Spleen (tissue), 11 donors: ENCODE results near the gene PARP1. TPM values are rescaled to one million over a fixed set of nuclear protein-coding genes. Genes with fewer than 3 reads are reported as not detected.

Source experiments
- DNase-seq: peaks from one replicate; pipeline ENCODE4 v3.0.0-alpha.2; 2020
- H3K27ac ChIP-seq, 8 donors: fragments of 200-600 bp; sonication (generic) in 7 of 8; 1 replicate in 4 of 8; 2 replicates in 4 of 8; pipeline versions ENCODE4 v1.5.0 to v1.8.0; 2016 to 2021; ENCODE audit warnings: inconsistent platforms in 4 of 8, mild to moderate bottlenecking in 4 of 8, moderate library complexity in 1 of 8
- H3K27me3 ChIP-seq, 7 donors: fragments of 200-600 bp; sonication (generic) in 6 of 7; replicated peaks in 1 of 7; 1 replicate in 4 of 7; 2 replicates in 3 of 7; pipeline versions ENCODE4 v1.5.0 to v1.8.0; 2016 to 2021; ENCODE audit warnings: inconsistent platforms in 3 of 7, mild to moderate bottlenecking in 1 of 7
- H3K36me3 ChIP-seq, 6 donors: fragments of 200-600 bp; sonication (generic) in 5 of 6; 1 replicate in 4 of 6; 2 replicates in 2 of 6; pipeline versions ENCODE4 v1.5.0 to v1.8.0; 2016 to 2021; ENCODE audit warnings: inconsistent platforms in 2 of 6
- H3K4me1 ChIP-seq, 6 donors: fragments of 200-600 bp; sonication (generic) in 5 of 6; 1 replicate in 3 of 6; 2 replicates in 3 of 6; pipeline versions ENCODE4 v1.5.0 to v1.8.0; 2016 to 2021; ENCODE audit warnings: inconsistent platforms in 3 of 6
- H3K4me3 ChIP-seq, 8 donors: fragments of 200-600 bp; sonication (generic) in 7 of 8; 1 replicate in 4 of 8; 2 replicates in 4 of 8; pipeline versions ENCODE4 v1.5.0 to v1.8.0; 2016 to 2021; ENCODE audit warnings: inconsistent platforms in 4 of 8, mild to moderate bottlenecking in 4 of 8, moderate library complexity in 2 of 8
- H3K9me3 ChIP-seq, 8 donors: fragments of 200-600 bp; sonication (generic) in 7 of 8; 1 replicate in 4 of 8; 2 replicates in 4 of 8; pipeline versions ENCODE4 v1.5.0 to v1.8.0; 2016 to 2021; ENCODE audit warnings: inconsistent platforms in 4 of 8
- CTCF ChIP-seq, 11 experiments: fragments of 200-600 bp in 7 of 11; fragments of 450-650 bp in 4 of 11; sonication (generic) in 4 of 11; IDR thresholded peaks in 8 of 11; conservative IDR thresholded peaks in 3 of 11; 1 replicate in 7 of 11; 2 replicates in 4 of 11; pipeline versions ENCODE4 v1.4.0 to v1.8.0; 2016 to 2021; ENCODE audit warnings: antibody characterized with exemption in 11 of 11, inconsistent platforms in 4 of 11, mild to moderate bottlenecking in 1 of 11
- POLR2A ChIP-seq, 3 donors: fragments of 450-650 bp; IDR thresholded peaks; one replicate each; pipeline ENCODE4 v1.5.1; 2017; ENCODE audit warnings: antibody characterized with exemption in 3 of 3, mild to moderate bottlenecking in 1 of 3
- POLR2AphosphoS5 ChIP-seq, 3 donors: sonication (generic); formaldehyde crosslinking; IDR thresholded peaks; one replicate each; pipeline ENCODE4 v1.5.1; 2017; ENCODE audit warnings: antibody characterized with exemption in 3 of 3
- WGBS, 5 donors: extraction: QIAGEN DNeasy Blood & Tissue Kit in 3 of 5; methylation state at CpG; one replicate each; pipeline versions ENCODE4 v1.1.5 to v1.1.7; 2013 to 2018; 5-methylcytosine and 5-hydroxymethylcytosine counted together
- intact Hi-C: fragments of 100-400 bp; cut with DNase I; formaldehyde crosslinking; loops from one replicate; pipeline ENCODE4 v1.15.0; 2023; ENCODE audit warnings: low total_unique reads
- polyA plus RNA-seq, 3 donors: library from polyadenylated mRNA; stranded (reverse); fragments of 200-250 nt; gene quantifications; one replicate each; pipeline ENCODE4 v1.2.1, GENCODE V29; 2013
- total RNA-seq, 7 donors: library from RNA; depleted of rRNA in 3 of 7; stranded (reverse); fragments of >200 nt in 3 of 7; fragmentation: NEBNext Ultra II Directional in 4 of 7; extraction: Animal tissue kit (Norgen Biotek cat#: 25700) in 4 of 7; gene quantifications; one replicate each; pipeline versions ENCODE4 v1.1.0 to v1.2.1, GENCODE V29; 2016 to 2021
- donor health status: healthy with polysubstance abuse.
- donor health status: DM: no; HTN: no; CAD: no; lungs with moderate emphysema.
- donor health status: DM: no; HTN: no; CAD: no.
- donor health status: Bipolar disorder and iron deficiency.
- donor health status: healthy.
- donor health status: DM: no; HTN: no; CAD: no.
- donor health status: DM: yes; HTN: yes; CAD: no.

PARP1 gene
- total and polyA plus RNA-seq, 10 donors: 39.2 to 213 (median 125) TPM

DNA sequence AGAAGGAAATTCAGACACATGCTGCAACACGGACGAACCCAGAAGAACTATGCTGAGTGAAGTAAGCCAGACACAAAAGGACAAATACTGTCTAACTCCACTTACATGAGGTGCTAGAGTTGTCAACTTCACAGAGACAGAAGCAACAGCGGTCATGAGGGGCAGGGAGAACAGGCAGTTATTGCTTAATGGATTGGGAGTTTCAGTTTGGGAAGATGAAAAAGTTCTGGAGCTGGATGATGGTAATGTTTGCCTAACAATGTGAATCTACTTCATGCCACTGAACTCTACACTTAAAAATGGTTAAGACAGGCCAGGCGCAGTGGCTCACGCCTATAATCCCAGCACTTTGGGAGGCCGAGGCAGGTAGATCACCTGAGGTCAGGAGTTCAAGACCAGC is 12.1 kb downstream of the PARP1 start:
- peaks cover 0 to 99% (median 49%) of the 10 kb centered on the region in 6 donors for H3K36me3 ChIP-seq
- peaks cover 0 to 43% (median 0%) of the 10 kb centered on the region in 6 donors for H3K4me1 ChIP-seq
- H3K4me3 ChIP-seq: no peak overlapping the region
- intact Hi-C loops: no loop called here
- no peak for DNase-seq
- no peak overlapping the region for H3K27ac ChIP-seq
- H3K27me3 ChIP-seq: no peaks in the 10 kb centered on the region
- TF ChIP-seq POLR2A (IDR thresholded peaks at IDR 0.05): no peak
- no peak for TF ChIP-seq POLR2AphosphoS5 (IDR thresholded peaks at IDR 0.05)
- no peak for TF ChIP-seq CTCF (IDR thresholded peaks at IDR 0.05 in 8 of 11, conservative IDR thresholded peaks at IDR 0.05 in 3 of 11)
- no peaks in the 10 kb centered on the region for H3K9me3 ChIP-seq
- 77 to 99% (median 93%) methylated on average over 6 of the region's 6 CpGs for WGBS, 5 donors

GRCh38 chr1:226394462-226394861 is 13.4 kb downstream of the PARP1 start:
- H3K36me3 ChIP-seq: peaks cover 0 to 99% (median 50%) of the 10 kb centered on the region in 6 donors
- no peaks in the 10 kb centered on the region for H3K9me3 ChIP-seq
- no peak for DNase-seq
- peaks cover 0 to 35% (median 0%) of the 10 kb centered on the region in 6 donors for H3K4me1 ChIP-seq
- no peaks in the 10 kb centered on the region for H3K27me3 ChIP-seq
- no peak overlapping the region for H3K27ac ChIP-seq
- intact Hi-C loops: no loop called here
- no peak overlapping the region for H3K4me3 ChIP-seq
- WGBS, 5 donors: 93 to 97% (median 94%) methylated on average over 5 of the region's 5 CpGs
- no peak for TF ChIP-seq POLR2AphosphoS5 (IDR thresholded peaks at IDR 0.05)
- TF ChIP-seq CTCF (IDR thresholded peaks at IDR 0.05 in 8 of 11, conservative IDR thresholded peaks at IDR 0.05 in 3 of 11): no peak
- TF ChIP-seq POLR2A (IDR thresholded peaks at IDR 0.05): no peak

- Histone ChIP-seq H3K9me3 (no peaks in the 10 kb centered on the region), H3K27ac (no peak overlapping the region), H3K4me3 (no peak overlapping the region), H3K4me1 (peaks cover 0 to 12% (median 0%) of the 10 kb centered on the region in 6 donors), H3K36me3 (peaks cover 7 to 100% (median 72%) of the 10 kb centered on the region in 6 donors), H3K27me3 (no peaks in the 10 kb centered on the region)
- TF ChIP-seq POLR2A (IDR thresholded peaks at IDR 0.05) (no peak), CTCF (IDR thresholded peaks at IDR 0.05 in 8 of 11, conservative IDR thresholded peaks at IDR 0.05 in 3 of 11) (no peak), POLR2AphosphoS5 (IDR thresholded peaks at IDR 0.05) (no peak)
- 94 to 96% (median 95%) methylated on average over 3 of the region's 3 CpGs for WGBS, 5 donors
- intact Hi-C loops: no loop called here
- no peak for DNase-seq
These were observed 17.2 kb downstream of the PARP1 start for GRCh38 chr1:226390681-226391080.

DNA sequence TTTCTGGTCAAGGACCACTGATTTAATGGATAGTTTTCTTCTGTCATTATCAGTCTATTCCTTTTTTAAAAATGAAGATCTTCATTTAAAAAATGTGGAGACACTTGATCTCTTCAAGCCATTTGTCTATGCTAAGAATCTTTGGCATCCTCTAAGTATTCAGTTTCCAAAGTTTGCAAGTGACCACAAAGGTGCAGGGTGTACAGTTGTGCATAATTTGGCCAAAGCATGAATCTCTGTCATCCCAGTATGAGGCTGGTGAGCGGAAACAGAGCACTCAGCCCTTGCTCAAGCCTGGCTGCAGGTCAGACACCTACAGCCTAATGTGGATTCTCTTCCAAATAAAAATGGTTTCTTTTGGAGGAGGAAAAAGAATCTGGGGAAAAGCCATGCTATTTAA is 19.8 kb downstream of the PARP1 start:
- H3K27me3 ChIP-seq: no peaks in the 10 kb centered on the region
- TF ChIP-seq POLR2AphosphoS5 (IDR thresholded peaks at IDR 0.05): no peak
- no peak for TF ChIP-seq POLR2A (IDR thresholded peaks at IDR 0.05)
- no peak for TF ChIP-seq CTCF (IDR thresholded peaks at IDR 0.05 in 8 of 11, conservative IDR thresholded peaks at IDR 0.05 in 3 of 11)
- H3K4me3 ChIP-seq: no peak overlapping the region
- H3K4me1 ChIP-seq: no peaks in the 10 kb centered on the region
- no peak for DNase-seq
- intact Hi-C loops: no loop called here
- WGBS, 5 donors: 91 to 97% (median 92%) methylated on average over 1 of the region's 1 CpG
- H3K27ac ChIP-seq: no peak overlapping the region
- no peaks in the 10 kb centered on the region for H3K9me3 ChIP-seq
- H3K36me3 ChIP-seq: peaks cover 12 to 100% (median 95%) of the 10 kb centered on the region in 6 donors
